PFSK-1 (cell line): ENCODE results near the gene LRTM1.

Source experiments
- FOXP2 ChIP-seq: optimal IDR thresholded peaks from 2 replicates; pipeline ENCODE3; 2011; ENCODE audit warnings: borderline replicate concordance, control low read depth, inconsistent platforms; ENCODE audit not compliant: insufficient read depth; ENCODE audit errors: extremely low read length, extremely low read depth
- POLR2AphosphoS5 ChIP-seq: IDR thresholded peaks from 2 replicates; pipeline ENCODE4 v1.6.1; 2012; ENCODE audit warnings: low read depth, mild to moderate bottlenecking, control low read depth, low read length, moderate library complexity
- SIN3A ChIP-seq: IDR thresholded peaks from 2 replicates; pipeline ENCODE4 v1.6.1; 2012; ENCODE audit warnings: mild to moderate bottlenecking, low read length, moderate library complexity, borderline replicate concordance; ENCODE audit not compliant: insufficient read depth
- TAF1 ChIP-seq: IDR thresholded peaks from 2 replicates; pipeline ENCODE4 v1.6.1; 2012; ENCODE audit warnings: low read length, control low read depth, borderline replicate concordance; ENCODE audit not compliant: insufficient read depth
- TF ChIP-seq, protein P1 (sequence below), 2 experiments: IDR thresholded peaks; 2 replicates each; pipeline versions ENCODE4 v1.6.1 to v1.8.0; 2011 to 2012; ENCODE audit warnings: low read depth in 2 of 2, low read length in 2 of 2, control low read depth in 1 of 2, inconsistent platforms in 1 of 2, mild to moderate bottlenecking in 1 of 2, moderate library complexity in 1 of 2; ENCODE audit not compliant: insufficient read depth in 1 of 2

Gene LRTM1

DNA sequence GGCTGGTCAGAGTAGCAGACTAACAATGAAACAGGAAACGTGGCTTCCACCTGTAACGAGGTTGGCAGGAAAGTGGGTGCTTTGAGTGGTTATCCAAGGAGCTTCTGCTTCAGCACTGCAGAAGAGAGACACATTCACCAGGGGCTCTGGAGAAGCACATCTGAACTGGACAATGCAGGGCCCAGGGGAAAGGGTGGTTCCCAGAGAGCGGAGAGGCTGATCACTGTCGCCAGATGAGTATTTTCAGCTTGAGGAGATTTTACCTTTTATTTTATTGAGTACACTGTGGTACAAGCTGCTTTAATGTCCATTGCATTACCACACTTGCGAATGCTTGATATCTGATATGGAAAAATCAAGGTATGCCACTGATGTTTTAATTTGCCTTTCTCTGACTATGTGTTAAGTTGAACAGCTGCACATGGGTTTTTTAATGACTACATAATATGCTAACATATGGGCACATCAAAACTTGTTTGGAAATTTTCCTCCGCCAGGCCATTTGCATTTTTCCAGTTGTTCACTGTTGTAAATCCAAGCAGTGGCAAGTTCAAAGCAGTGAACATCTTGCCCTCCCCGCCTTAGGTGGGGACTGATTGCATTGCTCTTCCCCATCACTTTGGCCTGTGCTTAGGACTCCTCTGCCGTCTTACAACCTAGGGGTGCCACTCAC lies 52.1 kb downstream of the LRTM1 start:
- TF ChIP-seq TAF1: no peak
- TF ChIP-seq, protein P1, sequence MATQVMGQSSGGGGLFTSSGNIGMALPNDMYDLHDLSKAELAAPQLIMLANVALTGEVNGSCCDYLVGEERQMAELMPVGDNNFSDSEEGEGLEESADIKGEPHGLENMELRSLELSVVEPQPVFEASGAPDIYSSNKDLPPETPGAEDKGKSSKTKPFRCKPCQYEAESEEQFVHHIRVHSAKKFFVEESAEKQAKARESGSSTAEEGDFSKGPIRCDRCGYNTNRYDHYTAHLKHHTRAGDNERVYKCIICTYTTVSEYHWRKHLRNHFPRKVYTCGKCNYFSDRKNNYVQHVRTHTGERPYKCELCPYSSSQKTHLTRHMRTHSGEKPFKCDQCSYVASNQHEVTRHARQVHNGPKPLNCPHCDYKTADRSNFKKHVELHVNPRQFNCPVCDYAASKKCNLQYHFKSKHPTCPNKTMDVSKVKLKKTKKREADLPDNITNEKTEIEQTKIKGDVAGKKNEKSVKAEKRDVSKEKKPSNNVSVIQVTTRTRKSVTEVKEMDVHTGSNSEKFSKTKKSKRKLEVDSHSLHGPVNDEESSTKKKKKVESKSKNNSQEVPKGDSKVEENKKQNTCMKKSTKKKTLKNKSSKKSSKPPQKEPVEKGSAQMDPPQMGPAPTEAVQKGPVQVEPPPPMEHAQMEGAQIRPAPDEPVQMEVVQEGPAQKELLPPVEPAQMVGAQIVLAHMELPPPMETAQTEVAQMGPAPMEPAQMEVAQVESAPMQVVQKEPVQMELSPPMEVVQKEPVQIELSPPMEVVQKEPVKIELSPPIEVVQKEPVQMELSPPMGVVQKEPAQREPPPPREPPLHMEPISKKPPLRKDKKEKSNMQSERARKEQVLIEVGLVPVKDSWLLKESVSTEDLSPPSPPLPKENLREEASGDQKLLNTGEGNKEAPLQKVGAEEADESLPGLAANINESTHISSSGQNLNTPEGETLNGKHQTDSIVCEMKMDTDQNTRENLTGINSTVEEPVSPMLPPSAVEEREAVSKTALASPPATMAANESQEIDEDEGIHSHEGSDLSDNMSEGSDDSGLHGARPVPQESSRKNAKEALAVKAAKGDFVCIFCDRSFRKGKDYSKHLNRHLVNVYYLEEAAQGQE (IDR thresholded peaks at IDR 0.05; ENCODE audit: insufficient read depth in 1 of 2, low read depth in 2 of 2, low read length in 2 of 2): no peak
- no peak for TF ChIP-seq SIN3A
- TF ChIP-seq FOXP2: no peak
- TF ChIP-seq POLR2AphosphoS5: no peak

DNA sequence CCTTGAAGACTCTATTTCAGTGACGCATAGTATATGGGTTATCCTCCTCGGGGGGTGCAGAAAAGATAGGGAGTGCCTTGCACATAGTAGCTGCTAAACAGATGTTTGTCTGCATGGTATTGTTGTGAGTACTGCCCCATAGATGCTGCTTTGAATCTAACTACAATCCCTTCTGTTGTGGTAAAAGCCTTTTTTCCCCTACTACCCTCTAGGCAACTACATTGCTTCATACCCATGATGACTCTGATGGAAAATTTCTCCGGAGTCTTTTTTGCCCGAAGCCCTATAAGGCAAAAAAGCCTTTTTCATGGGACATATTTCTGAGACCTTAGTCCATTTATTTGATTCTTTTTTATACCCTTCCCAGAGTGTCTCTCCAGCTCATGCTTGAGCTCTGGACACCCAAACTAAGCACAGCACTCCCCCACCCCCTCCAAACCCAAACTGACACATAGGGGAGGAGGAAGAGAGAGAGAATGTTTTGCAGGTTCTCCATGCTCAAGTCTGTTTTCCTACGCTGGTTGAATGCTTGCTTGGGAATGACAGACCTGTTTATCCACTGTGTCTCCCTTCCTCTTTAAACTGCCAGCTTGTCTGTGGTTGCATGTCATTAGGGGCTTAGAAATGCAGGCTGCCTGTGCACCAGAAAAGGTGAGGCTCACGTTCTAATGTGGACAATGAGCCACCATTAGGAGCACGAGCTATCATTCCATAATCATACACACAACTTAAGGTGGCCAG lies 52.9 kb downstream of the LRTM1 start:
- no peak for TF ChIP-seq SIN3A
- TF ChIP-seq POLR2AphosphoS5: no peak
- TF ChIP-seq, protein P1 (IDR thresholded peaks at IDR 0.05; ENCODE audit: insufficient read depth in 1 of 2, low read depth in 2 of 2, low read length in 2 of 2): no peak
- no peak for TF ChIP-seq TAF1

DNA sequence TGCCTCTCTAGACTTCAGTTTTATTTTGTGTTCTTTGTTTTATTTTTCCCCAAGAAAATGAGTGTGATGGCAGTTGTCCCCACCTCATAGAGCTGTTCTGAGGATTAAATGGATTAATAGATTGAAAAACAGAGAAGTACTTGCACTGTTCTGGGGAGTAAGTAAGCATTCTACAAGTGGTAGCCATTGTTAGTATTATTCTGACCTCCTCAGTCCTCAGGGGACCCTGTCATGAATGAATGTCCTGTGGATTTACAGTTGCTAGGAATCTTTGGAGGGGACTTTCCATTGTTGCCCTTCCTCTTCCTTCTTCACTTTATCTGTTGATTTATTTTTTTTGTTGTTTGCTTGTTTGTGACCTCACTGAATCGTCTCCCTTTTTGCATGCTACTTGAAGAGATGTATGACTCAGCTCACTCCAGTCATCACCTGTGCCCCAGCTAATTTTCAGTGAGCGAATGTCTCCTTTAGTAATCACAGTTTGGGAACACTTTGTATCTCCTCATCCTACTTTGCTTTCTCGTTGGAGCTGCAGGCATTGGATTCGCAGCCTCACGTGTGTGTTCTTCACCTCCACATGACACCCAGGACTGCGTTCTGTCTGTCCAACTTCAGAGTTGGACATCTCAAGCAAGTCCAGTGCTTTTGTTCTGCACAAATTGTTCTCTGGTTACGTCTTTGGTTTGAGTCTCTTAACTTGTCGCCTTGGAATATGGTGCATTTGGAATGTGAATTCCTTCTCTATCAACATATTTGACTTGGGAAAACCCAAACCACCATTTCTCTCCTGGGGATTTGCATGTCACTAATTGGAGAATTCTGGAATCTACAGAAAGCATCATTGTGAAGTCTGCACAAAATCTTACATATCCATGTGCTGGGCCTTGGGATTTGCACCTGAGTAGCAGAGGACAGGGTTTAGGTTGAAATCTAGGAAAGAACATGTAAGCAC lies 54.5 kb downstream of the LRTM1 start:
- TF ChIP-seq TAF1 (no peak), FOXP2 (no peak), POLR2AphosphoS5 (no peak), SIN3A (no peak)
- TF ChIP-seq, protein P1 (IDR thresholded peaks at IDR 0.05; ENCODE audit: insufficient read depth in 1 of 2, low read depth in 2 of 2, low read length in 2 of 2): no peak

DNA sequence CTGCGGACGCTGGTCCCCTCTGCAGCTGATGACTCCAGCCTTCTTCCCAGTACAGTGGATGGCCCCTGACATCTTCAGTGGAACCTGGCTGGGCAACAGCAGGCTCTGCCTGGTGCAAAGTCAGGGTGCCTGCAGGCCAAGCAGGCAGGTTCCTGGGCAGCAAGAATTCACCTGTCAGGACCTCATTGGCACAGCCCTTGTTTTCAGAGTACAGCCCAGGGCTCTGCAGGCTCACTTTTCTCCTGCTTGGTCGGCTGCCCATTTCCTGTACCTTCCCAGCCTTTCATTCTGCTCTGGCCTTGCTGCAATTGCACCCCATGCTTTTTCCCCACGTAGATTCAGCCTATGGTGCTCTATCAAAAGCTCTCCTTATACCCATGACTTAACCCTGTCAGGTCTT lies 56.0 kb downstream of the LRTM1 start:
- TF ChIP-seq FOXP2: no peak
- TF ChIP-seq TAF1: no peak
- TF ChIP-seq POLR2AphosphoS5: no peak
- no peak for TF ChIP-seq SIN3A
- TF ChIP-seq, protein P1 (IDR thresholded peaks at IDR 0.05; ENCODE audit: insufficient read depth in 1 of 2, low read depth in 2 of 2, low read length in 2 of 2): no peak
